Gastroesophageal sphincter (tissue), 4 donors: ENCODE data around the gene NHS. TPM values are rescaled to one million over a fixed set of nuclear protein-coding genes. Genes with fewer than 3 reads are reported as not detected.

ENCODE experiments used
- ATAC-seq: fragments of 150-250 bp; one replicate; pipeline ENCODE4 v1.9.1; 2016; ENCODE audit warnings: mild to moderate bottlenecking, moderate library complexity
- H3K27ac ChIP-seq, 4 donors: fragments of 200-600 bp; sonication (generic) in 3 of 4; 1 replicate in 3 of 4; 2 replicates in 1 of 4; pipeline ENCODE4 v1.5.1; 2016 to 2019
- H3K27me3 ChIP-seq: fragments of 200-600 bp; sonication (generic); one replicate; pipeline ENCODE4 v1.5.1; 2019
- H3K36me3 ChIP-seq, 2 donors: fragments of 200-600 bp; sonication (generic); one replicate each; pipeline ENCODE4 v1.5.1; 2019; ENCODE audit warnings: control low read depth in 1 of 2
- H3K4me1 ChIP-seq, 3 donors: fragments of 200-600 bp; sonication (generic); 1 replicate in 2 of 3; 2 replicates in 1 of 3; pipeline ENCODE4 v1.5.1; 2016 to 2019; ENCODE audit warnings: control low read depth in 2 of 3
- H3K4me3 ChIP-seq, 2 donors: fragments of 200-600 bp; sonication (generic); one replicate each; pipeline ENCODE4 v1.5.1; 2019; ENCODE audit warnings: mild to moderate bottlenecking in 1 of 2, moderate library complexity in 1 of 2
- H3K9me3 ChIP-seq, 3 donors: fragments of 200-600 bp; sonication (generic); one replicate each; pipeline ENCODE4 v1.5.1; 2017 to 2019; ENCODE audit warnings: control low read depth in 2 of 3
- CTCF ChIP-seq, 4 experiments: fragments of 200-600 bp in 2 of 4; fragments of 450-650 bp in 2 of 4; sonication (generic) in 1 of 4; IDR thresholded peaks; one replicate each; pipeline ENCODE4 v1.5.1; 2017 to 2019; ENCODE audit warnings: antibody characterized with exemption in 4 of 4, mild to moderate bottlenecking in 2 of 4, moderate library complexity in 2 of 4
- EP300 ChIP-seq: sonication (generic); formaldehyde crosslinking; IDR thresholded peaks from one replicate; pipeline ENCODE4 v1.6.1; 2017; ENCODE audit warnings: antibody characterized with exemption, mild to moderate bottlenecking
- POLR2A ChIP-seq, 2 donors: fragments of 450-650 bp; IDR thresholded peaks; one replicate each; pipeline ENCODE4 v1.6.1; 2017; ENCODE audit warnings: antibody characterized with exemption in 2 of 2, mild to moderate bottlenecking in 2 of 2, moderate library complexity in 1 of 2
- POLR2AphosphoS5 ChIP-seq: sonication (generic); formaldehyde crosslinking; IDR thresholded peaks from one replicate; pipeline ENCODE4 v1.6.1; 2017; ENCODE audit warnings: antibody characterized with exemption
- WGBS, 2 donors: methylation state at CpG; one replicate each; pipeline ENCODE4 v1.1.5; 2018; ENCODE audit warnings: low coverage in 1 of 2; 5-methylcytosine and 5-hydroxymethylcytosine counted together
- total RNA-seq, 4 donors: library from RNA; depleted of rRNA; stranded (reverse); fragments of >200 nt; gene quantifications; one replicate each; pipeline ENCODE4 v1.1.0, GENCODE V29; 2016

Gene NHS
- total RNA-seq, 4 donors from 2014 or later: 4.7 to 12.3 (median 6.6) TPM

DNA sequence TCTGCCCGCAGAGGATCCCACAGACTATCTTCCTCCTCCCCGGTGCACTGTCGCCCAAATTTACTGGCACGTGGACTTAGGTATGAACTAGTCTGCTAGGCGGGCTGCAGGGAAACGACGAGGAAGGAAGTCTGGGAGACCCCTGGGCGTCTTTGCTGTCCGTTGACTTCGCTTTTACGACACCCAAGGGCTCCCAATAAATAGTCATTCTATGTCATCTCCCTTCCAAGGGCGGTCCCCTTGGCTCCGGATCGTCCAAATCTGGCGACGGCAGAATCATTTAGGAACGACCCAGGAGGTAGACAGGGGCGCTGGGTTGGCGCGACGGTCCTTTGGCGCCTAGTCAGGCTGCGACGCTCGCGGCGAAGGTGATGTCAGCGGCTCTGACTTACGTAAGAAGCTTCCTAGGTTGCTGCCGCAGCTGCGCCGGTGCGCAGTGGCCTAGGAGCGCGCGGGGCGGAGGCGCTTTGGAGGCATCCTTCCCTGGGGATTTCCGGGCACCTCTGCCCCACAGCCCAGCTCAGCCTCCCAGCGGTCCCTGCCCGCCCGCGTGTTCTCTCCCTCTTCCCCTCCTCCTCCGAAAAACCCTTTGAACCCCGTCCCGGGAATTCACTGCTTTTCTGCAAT lies 2.2 kb downstream of the NHS start:
- TF ChIP-seq EP300: no peak
- TF ChIP-seq CTCF (IDR thresholded peaks at IDR 0.05): no peak
- TF ChIP-seq POLR2AphosphoS5: peak; percentile 48
- peak in 1 of 2 donors; percentile 16 for TF ChIP-seq POLR2A (IDR thresholded peaks at IDR 0.05)
- peak overlapping the region in 3 of 4 donors; percentile 42 to 85 (median 79) for H3K27ac ChIP-seq
- 0 to 23% methylated on average over 7 to 8 of the region's 46 CpGs for WGBS, 2 donors

DNA sequence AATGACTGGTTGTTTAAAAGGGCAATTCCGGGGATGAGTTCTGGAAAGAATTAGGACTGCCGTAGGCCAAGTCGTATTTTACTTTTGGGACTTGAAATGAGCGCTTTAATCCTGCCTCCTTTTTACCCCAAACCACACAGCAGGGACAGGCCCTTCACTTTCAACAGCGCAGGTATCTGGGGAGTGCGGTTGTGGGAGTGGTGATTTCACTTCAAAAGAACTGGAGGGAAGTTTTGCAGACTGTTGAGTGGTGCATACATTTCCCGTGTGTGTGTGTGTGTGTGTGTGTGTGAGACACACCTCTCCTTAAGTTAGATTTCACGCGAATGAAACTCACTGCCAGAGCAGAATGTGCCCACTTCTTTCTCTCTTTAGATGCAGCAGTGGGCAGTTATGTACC lies 2.8 kb downstream of the NHS start:
- no peak for TF ChIP-seq POLR2A (IDR thresholded peaks at IDR 0.05)
- TF ChIP-seq POLR2AphosphoS5: no peak
- no peak for TF ChIP-seq EP300
- no peak for TF ChIP-seq CTCF (IDR thresholded peaks at IDR 0.05)
- H3K27ac ChIP-seq: peak overlapping the region in 3 of 4 donors; percentile 42 to 85 (median 79)
- no CpG with 5 or more reads among the region's 9 CpGs for WGBS, 2 donors

More for the DNA sequence above, 2.2 kb downstream of the NHS start:
- no peaks in the 10 kb centered on the region for H3K4me1 ChIP-seq
- peak; percentile 59 for ATAC-seq
- no peaks in the 10 kb centered on the region for H3K9me3 ChIP-seq
- peak overlapping the region; percentile 68 to 87 for H3K4me3 ChIP-seq
- no peaks in the 10 kb centered on the region for H3K27me3 ChIP-seq
- H3K36me3 ChIP-seq: no peaks in the 10 kb centered on the region

DNA sequence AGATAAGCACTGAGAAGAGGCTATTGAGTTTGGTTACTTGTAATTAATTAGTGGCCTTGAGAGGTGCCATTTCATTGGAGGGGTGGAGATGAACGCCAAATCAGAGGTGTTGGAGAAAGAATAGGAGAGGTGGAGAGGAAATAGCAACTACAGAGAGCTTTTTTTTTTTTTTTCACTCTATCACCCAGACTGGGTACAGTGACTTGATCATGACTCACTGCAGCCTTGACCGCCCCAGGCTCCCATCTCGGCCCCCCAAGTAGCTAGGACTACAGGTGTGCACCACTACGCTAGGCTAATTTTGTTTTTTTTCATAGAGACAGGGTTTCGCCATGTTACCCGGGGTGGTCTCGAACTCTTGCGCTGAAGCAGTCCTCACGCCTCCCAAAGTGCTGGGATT lies 5.2 kb downstream of the NHS start:
- no peak for ATAC-seq
- no peak for TF ChIP-seq POLR2A (IDR thresholded peaks at IDR 0.05)
- no peak for TF ChIP-seq EP300
- TF ChIP-seq POLR2AphosphoS5: no peak
- no peak for TF ChIP-seq CTCF (IDR thresholded peaks at IDR 0.05)
- WGBS, 2 donors: 51 to 100% methylated on average over 1 to 4 of the region's 9 CpGs
- H3K27ac ChIP-seq: no peak overlapping the region
- H3K4me1 ChIP-seq: no peaks in the 10 kb centered on the region
- no peak overlapping the region for H3K4me3 ChIP-seq
- no peaks in the 10 kb centered on the region for H3K27me3 ChIP-seq
- no peaks in the 10 kb centered on the region for H3K36me3 ChIP-seq
- no peaks in the 10 kb centered on the region for H3K9me3 ChIP-seq

More for the DNA sequence above, 2.8 kb downstream of the NHS start:
- H3K4me3 ChIP-seq: peak overlapping the region; percentile 68 to 87
- no peaks in the 10 kb centered on the region for H3K9me3 ChIP-seq
- no peaks in the 10 kb centered on the region for H3K27me3 ChIP-seq
- H3K4me1 ChIP-seq: no peaks in the 10 kb centered on the region
- H3K36me3 ChIP-seq: no peaks in the 10 kb centered on the region
- no peak for ATAC-seq

DNA sequence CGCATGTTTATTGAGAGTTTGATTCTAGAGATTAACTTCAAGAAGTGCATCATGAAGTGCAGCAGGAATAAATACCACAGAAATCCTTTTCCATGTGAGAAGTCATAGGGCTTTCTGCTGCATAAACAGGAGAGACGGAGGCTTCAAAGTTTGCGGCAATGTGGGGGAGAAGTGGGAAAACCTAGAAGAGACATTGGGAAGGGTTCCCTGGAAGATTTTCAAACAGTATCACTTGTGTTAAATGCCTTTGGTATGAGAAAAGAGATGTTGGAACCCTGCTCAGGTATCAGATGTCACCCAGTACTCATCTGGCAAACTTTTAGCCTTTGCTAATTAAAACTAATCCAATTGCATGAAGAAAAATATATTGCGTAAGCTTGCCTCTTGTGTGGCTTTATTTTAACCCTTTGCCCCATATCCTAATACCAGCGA lies 15.4 kb downstream of the NHS start:
- Histone ChIP-seq H3K27me3 (no peaks in the 10 kb centered on the region), H3K27ac (no peak overlapping the region), H3K4me3 (no peak overlapping the region), H3K36me3 (no peaks in the 10 kb centered on the region), H3K9me3 (no peaks in the 10 kb centered on the region), H3K4me1 (no peaks in the 10 kb centered on the region)
- no peak for ATAC-seq
- TF ChIP-seq POLR2A (IDR thresholded peaks at IDR 0.05) (no peak), CTCF (IDR thresholded peaks at IDR 0.05) (no peak), EP300 (no peak), POLR2AphosphoS5 (no peak)
- 50 to 54% methylated on average over 4 of the region's 5 CpGs for WGBS, 2 donors

- no peak for ATAC-seq
- H3K27ac ChIP-seq: no peak overlapping the region
- 38 to 100% methylated on average over 1 of the region's 1 CpG for WGBS, 2 donors
Observed at GRCh38 chrX:17395154-17395553, 20.2 kb downstream of the NHS start.

More at GRCh38 chrX:17395154-17395553, 20.2 kb downstream of the NHS start:
- no peaks in the 10 kb centered on the region for H3K36me3 ChIP-seq
- no peak for TF ChIP-seq POLR2AphosphoS5
- TF ChIP-seq CTCF (IDR thresholded peaks at IDR 0.05): no peak
- no peak for TF ChIP-seq EP300
- TF ChIP-seq POLR2A (IDR thresholded peaks at IDR 0.05): no peak
- no peak overlapping the region for H3K4me3 ChIP-seq
- peaks cover 0 to 5% (median 0%) of the 10 kb centered on the region in 3 donors for H3K9me3 ChIP-seq
- H3K27me3 ChIP-seq: no peaks in the 10 kb centered on the region
- no peaks in the 10 kb centered on the region for H3K4me1 ChIP-seq
